HL-60/S4 treated with phorbol 12-myristate 13-acetate at 8.2 ng/mL for 4 days and 3 days (cell line): ENCODE results near the gene DCP1A.
"Not testable (repeated sequence)": the region's sequence is repeated elsewhere in the genome, so short reads cannot be mapped to it uniquely, and the experiment has no call there.

Experiments used
- in situ Hi-C: fragments of 300-500 bp; cut with MboI; formaldehyde crosslinking; loops from 2 replicates; pipeline ENCODE4 v1.15.0; 2022; ENCODE audit warnings: low sequenced_read_pairs

DCP1A gene

DNA sequence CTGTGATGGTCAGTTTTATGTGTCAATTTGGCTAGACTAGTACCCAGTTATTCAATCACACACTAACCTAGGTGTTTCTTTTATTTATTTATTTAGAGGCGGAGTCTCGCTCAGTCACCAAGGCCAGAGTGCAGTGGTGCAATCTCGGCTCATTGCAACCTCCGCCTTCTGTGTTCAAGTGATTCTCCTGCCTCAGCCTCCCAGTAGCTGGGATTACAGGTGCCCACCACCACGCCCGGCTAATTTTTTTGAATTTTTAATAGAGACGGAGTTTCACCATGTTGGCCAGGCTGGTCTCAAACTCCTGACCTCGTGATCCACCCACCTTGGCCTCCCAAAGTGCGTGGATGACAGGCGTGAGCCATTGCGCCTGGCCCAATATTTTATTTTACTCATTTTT, 78.2 kb downstream of the DCP1A start:
- in situ Hi-C loops = not testable (repeated sequence)

DNA sequence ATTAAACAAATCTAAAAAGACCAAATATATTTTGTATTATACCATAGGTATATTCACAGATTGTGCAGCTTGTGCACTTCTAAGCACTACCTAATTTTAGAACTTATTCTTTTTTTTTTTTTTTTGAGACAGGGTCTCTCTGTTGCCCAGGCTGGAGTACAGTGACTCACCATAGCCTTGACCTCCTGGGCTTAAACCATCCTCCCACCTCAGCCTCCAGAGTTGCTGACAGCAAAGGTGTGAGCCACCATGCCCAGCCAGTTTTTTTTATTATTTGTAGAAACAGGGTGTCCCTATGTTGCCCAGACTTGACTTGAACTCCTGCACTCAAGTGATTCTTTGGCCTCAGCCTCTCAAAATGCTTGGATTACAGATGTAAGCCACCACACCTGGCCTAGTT, 79.6 kb downstream of the DCP1A start:
- in situ Hi-C loops = no loop called here

DNA sequence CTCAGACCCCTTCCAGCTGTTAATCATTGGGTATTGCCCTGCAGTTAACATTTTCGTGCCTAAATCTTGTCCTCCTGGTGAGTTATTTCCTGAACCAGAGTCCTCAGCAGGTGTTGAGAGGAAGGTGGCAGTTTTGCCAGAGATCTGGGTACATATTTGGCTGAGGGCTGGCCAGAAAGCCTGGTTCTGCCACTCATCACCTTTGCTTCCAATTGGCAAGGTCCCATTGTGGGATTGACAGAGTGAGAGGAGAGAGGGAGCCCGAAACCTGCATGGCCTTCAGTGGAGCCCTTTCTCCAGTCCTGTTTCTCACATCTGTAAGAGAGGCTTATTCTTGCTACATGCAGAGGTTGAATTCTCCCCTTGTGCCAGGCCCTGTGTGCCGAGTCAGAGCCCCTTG, 82.6 kb downstream of the DCP1A start:
- in situ Hi-C loops = no loop called here

DNA sequence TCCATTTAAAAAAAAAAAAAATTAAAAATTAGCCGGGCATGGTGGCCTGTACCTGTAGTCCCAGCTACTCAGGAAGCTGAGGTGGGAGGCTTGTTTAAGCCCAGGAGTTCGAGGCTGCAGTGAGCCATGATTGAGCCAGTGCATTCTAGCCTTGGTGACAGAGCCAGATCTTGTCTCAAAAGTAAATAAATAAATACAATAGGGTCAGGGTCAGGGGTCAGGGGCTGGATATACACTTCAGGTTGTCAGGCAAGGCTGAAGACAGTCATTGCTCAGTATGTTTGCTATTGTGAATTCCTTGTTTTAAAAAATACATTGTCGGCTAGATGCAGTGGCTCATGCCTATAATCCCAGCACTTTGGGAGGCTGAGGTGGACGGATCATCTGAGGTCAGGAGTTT, 83.4 kb downstream of the DCP1A start:
- in situ Hi-C loops = no loop called here

DNA sequence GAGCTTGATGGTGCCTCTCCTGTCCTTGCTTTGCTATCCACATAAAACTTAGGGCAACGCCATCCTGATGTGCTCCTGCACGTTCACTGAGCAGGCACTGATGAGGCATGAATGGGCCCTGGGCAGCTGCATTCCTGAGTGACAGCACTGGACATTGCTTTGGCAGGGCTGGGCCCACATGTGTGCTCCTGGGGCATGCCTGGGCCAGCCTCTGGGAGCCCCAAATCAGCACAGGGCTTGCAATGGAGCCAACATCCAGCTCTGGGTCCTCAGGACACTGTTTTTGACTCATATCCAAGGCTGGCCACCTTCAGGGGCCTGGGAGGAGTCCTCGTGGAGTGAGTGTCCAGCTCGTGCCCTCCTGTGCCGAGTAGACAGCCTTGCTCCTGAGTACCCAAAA, 85.6 kb downstream of the DCP1A start:
- in situ Hi-C loops = no loop called here

DNA sequence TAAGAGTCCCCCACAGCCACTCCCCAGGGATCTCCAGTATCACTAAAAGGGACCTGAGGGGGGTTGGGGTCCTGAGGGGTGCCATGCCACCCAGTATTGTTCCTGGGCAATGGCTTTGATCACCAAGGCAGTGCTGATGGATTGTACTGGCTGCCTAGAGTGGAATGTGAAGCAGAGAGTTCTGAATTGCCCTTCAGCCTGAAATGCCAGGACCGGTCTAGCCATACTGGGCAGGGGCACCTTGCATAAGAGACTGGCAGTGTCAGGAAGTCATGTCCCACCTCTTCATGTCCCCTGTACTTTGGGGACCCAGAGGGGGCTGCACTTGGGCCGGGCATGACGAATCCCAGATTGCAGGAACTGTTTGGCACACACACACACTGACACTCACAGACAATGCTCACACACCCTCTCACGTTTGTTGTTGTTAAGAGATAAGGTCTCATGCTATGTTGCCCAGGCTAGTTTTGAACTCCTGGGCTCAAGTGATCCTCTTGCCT, 87.0 kb downstream of the DCP1A start:
- in situ Hi-C loops = no loop called here

DNA sequence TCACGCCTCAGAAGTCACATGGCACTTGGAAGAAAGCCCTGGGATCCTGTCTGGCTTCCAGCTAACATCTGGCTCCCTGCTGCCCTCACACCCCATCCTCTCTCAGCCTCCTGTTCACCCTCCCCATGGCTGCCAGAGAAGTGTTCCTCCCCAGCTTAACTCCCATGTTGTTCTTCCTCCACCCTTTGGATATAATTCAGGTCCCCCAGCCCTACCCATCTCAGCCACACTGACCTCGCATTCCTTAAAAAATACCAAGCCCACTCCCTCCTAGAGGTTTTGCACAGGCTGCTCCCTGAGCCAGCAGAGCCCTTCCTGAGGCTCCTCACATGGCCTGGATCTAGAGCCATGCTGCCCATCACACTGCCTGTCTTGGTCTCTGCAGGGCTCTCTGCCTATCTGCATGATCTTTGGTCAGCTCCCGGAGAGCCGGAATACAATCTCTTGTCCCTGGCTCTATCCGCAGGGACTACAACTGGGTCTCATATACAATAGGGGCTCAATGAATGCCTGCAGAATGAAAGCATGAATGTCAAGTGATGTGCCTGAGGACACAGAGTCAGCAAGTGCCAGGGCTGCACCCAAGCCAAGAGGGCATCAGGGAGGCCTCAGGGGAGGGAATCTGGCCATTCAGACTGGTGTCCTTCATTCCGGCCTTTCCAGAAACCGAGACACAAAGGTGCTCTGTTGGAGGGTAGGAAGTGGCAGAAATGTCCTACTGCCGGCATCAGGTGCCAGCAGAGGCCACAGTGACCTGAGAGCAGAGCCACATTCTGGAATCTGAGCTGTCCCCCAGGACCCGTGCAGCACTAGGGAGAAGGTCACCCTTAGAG, 87.7 kb downstream of the DCP1A start:
- in situ Hi-C loops = no loop called here

DNA sequence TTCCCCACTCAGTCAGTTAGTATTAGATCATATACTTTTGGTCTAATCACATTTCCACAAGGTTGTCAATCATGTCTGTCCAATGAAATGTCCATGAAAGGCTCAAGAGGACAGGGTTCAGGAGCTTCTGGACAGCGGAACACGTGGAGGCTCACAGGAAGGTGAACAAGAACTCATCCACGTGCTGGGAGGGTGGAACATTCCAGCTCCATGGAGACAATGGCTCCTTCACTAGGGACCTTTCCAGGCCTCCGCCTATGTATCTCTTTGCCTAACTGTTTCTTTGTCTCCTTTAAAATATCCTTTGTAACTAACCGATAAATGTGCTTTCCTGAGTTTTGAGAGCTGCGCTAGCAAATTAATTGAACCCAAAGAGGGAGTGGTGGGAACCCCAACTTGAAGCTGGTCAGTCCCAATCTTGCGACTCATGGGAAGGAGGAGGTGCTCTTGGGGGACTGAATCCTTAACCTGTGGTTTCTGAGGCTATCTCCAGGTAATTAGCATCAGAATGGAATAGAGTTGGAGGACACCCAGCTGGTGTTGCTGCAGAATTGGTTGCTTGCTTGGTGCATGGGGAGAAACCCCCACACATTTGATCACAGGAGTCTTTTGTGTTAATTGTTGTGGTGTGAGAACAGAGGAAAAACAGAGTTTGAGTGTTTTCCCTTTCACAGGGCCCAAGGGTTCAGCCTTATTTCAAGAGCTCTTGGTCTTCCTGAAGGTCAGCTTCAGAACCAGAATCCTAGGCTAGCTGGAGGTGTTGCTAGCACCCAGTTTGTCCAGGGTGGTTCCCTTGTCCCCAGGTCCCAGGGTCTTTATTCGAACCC, 88.5 kb downstream of the DCP1A start:
- in situ Hi-C loops = no loop called here

DNA sequence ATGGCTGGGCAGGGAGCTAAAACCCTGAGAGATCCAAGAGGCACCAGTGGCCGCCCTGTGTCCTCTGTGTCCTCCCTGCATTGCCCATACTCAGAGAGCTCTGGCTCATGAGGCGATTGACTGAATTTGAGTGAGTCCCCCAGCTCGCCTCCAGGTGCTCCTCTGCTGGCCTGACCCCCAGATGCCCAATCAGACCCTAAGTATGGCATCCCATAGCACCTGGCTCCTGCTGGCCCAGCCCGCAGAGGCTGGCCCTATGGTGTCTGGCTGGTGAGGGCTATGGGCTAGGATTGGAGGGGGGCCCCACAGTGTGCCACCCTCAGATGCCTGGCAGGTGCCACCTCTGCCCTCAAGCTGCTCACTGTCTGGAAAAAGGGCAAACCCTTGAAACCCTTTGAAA, 89.9 kb downstream of the DCP1A start:
- in situ Hi-C loops = no loop called here

DNA sequence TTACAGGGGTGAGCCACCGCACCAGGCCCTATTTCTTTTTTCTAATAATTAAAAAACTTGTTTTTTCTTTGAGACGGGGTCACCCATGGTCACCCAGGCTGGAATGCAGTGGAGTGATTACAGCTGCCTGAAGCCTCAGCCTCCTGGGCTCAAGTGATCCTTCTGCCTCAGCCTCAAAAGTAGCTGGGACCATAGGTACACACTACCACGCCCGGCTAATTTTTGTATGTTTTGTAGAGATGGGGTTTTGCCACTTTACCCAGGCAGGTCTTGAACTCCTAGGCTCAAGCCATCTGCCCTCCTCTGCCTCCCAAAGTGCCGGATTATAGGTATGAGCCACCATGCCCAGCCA, 90.7 kb downstream of the DCP1A start:
- in situ Hi-C loops = no loop called here

DNA sequence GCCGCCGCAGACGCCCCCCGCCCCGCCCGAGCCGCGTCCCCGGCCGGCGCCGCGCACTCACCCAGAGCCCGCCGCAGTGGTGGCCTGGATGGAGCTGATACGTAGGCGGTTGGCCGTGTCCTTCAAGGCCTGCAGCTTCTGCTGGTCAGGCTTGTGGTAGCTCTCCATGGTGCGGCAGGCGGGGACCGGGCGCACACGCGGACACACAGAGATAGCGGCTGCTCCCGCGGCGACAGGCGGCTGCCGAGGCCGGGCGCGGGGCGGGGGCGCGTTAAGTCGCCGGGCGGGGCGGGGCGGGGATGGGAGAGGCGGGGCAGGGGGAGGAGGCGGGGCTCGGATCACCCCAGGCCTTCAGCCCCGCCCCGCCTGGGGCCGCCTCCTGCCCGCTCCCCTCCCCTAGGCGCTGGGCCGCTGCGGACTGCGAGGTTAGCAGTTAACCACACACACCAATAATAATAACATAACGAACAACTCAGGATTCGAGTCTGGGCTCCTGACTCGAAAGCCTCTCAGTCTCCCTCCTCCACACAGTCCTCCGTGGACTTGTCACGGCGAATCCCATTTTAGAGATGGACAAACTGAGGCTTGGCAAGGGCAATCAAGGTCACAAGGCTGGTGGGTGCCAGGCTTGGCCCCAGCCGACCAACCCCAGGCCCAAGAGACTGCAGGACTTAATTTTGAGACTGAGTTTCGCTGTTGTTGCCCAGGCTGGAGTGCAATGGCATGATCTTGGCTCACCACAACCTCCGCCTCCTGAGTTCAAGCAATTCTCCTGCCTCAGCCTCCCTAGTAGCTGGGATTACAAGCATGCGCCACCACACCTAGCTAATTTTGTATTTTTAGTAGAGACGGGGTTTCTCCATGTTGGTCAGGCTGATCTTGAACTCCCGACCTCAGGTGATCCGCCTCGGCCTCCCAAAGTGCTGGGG, 91.3 kb downstream of the DCP1A start, which contains the start of gene TKT:
TKT (minus strand) TSS at position 248 of the 929 bp plus-strand sequence; CDS start at position 168, 80 bp downstream.
- in situ Hi-C loops = no loop called here

DNA sequence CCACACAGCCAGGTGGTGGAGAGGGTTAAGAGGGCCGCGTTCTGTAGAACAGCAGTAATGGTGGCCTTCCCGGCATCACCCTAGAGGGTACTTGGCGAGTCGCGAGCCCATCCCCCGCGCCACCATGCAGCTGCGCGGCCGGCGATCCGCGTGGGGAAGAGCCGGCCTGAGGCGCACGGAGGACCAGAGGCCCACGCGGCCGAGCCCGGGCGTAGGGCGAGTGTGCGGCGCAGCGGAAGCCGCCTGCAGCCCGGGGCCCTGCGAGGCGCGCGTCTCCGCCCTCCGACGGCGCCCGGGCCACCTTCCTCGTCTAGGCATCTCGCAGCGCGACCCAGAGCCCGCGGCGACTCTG, 91.9 kb downstream of the DCP1A start:
- in situ Hi-C loops = no loop called here

DNA sequence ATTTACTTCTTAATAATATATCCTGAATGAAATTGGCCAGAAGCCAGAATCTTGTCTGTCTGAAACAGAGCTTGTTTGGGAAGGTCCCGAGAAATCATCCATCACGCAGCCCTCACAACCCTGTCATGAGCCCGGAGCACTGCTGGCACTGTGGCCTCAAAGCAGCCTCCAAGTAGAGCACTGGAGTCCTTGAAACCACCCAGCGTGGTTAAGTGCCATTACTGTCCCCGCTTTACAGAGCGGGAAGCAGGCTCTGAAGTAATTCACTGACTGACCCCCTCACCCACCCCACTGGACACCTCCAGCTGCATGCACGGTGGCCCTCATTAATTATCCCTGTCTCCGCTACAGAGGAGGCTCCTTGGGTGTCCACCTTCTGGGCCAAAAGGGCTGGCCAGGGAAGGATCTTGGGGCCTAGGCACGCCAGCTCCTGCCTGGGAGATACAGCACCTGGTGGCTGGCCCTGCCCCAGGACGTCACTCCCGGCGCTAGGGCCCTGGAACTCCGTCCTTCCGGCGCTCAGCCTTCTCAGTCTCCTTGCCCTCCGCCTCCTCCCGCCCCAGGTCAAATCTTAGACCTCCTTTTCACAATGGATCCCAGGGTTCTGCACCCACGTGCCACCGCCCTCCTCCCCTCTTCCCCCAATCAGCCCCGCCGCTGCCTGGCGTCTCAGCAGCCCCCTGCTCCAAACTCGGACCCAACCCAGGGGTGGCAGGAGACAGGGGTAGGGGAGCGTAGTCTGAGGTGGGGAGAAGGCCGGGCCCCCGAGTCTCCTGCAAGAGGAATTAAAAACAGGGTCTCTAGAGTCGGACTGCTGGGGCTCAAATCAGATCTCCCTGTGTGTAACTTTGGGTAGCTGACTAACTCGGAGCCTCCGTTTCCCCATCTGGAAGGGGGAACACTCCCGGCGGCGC, 92.6 kb downstream of the DCP1A start:
- in situ Hi-C loops = no loop called here

DNA sequence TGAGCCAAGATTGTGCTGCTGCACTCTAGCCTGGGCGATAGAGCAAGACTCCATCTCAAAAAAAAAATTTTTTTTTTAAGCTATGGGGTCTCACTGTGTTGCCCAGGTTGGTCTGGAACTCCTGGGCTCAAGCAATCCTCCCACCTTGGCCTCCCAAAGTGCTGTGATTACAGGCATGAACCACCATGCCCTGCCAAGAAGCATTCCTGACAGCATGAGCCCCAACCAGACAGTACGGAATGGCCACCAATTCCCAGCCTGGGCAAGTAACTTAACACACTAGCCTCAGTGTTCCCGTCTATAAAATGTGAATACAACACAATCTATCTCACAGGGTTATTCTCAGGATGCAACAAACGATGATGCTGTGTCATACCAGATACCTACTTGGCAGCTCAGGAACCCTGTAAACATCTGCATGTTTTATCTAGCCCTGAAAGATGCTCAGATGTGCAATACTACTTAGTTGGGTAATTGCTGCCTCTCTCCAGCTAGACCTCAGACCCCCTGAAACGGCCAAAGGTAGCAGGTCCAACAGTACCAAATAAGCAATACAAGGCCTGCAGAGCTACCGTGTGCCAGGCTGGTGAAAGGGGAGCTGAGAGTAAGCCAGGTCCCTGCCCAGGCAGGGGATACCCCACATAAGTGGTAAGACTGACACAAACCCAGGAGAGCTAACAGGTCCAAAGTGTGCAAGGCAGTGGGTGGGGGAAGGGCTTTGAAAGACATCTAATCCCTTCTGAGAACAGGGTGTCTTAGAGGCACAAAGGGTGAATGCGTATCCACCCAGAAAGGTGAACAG, 93.4 kb downstream of the DCP1A start:
- in situ Hi-C loops = no loop called here

DNA sequence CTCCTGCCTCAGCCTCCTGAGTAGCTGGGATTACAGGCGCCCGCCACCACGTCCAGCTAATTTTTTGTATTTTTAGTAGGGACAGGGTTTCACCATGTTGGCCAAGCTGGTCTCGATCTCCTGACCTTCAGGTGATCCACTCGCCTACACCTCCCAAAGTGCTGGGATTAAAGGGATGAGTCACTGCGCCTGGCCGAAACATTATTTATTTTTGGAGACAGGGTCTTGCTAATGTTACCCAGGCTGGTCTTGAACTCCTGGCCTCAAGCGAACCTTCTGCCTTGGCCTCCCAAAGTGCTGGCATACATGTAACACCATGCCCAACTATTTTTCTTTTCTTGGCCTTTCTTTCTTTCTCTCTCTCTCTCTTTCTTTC, 94.4 kb downstream of the DCP1A start:
- in situ Hi-C loops = not testable (repeated sequence)

DNA sequence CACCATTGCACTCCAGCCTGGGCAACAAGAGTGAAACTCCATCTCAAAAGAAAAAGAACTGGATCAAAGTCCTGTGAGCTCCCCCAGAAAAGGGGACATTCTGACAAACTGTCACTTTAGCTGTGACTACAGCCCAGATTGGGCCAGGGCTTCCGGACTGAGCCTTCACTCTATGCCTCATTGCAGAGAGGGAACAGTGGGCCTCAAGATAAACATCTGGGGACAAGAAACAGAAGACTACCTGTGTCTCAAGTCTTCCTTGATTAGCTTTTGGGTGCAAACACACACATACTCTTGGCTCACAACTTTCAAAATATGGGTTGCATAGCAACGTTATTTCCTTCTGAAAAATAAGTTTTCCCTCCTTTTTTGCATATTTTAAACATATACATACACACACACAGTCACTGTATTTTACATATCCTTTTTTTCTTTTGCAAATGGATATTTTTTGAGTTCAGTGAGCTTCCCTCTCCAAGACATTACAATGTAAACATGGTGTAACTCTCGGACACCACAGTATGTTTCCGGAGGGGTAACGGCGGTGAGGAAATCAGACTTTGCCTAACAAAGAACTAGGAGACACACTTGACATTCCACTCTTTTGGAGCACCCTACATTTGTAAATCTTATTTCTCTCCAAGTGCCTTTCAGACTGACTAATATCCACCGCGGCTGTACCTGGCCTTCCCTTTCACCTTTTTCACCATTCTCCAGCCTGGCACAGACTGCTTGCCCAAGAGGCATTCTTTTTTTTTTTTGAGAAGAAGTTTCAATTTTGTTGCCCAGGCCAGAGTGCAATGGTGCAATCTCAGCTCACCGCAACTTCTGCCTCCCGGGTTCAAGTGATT, 95.0 kb downstream of the DCP1A start:
- in situ Hi-C loops = no loop called here

DNA sequence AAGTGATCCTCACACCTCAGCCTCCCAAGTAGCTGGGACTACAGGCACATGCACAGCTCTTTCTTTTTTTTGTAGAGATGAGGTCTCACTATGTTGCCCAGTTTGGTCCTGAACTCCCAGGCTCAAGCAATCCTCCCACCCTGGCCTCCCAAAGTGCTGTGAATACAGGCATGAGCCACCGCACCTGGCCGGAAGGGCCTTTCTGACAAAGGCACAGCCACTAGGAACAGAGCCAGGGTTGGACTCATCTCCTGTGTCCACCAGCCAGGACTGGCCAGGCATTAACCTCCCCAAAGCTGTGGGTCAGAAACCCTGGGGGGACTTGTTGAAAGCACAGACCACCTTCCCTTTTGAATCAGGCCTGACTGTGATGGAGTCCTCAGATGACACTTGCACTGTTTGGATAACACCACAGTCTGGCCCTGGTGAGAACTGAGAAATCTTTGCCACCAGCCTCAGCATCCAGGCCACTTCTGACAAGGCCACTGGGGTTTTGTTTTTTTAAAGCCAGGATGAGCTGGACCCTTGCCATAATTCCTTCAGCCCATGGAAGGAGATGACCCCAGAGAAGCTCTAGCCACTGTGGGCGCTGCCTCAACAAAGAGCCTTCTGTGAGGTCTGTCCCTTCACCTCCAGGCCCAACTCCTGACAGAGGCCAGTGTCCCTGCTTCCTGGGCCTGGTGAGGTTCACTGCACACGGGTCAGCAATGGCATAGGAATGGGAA, 96.3 kb downstream of the DCP1A start:
- in situ Hi-C loops = no loop called here

DNA sequence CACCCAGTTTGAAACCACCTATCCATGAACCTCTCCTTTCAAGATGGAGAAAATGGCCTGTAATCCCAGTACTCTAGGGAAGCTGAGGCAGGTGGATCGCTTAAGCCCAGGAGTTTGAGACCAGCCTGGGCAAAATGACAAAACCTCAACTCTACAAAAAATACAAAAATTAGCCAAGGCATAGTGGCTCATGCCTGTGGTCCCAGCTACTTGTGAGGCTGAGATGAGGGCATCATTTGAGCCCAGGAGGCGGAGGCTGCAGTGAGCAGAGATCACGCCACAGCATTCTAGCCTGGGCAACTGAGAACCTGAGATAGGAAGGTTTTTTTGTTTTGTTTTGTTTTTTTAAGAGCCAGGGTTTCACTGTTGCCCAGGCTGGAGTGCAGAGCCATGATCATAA, 96.9 kb downstream of the DCP1A start:
- in situ Hi-C loops = no loop called here
